ENCODE data around the gene FLOT2. TPM values are rescaled to one million over a fixed set of nuclear protein-coding genes. Genes with fewer than 3 reads are reported as not detected.

Gene FLOT2
- total and polyA plus RNA-seq, 2 donors (not counting 3 experiments of a cell fraction or from before 2014, with no cell fraction given): 169 to 180 TPM

DNA sequence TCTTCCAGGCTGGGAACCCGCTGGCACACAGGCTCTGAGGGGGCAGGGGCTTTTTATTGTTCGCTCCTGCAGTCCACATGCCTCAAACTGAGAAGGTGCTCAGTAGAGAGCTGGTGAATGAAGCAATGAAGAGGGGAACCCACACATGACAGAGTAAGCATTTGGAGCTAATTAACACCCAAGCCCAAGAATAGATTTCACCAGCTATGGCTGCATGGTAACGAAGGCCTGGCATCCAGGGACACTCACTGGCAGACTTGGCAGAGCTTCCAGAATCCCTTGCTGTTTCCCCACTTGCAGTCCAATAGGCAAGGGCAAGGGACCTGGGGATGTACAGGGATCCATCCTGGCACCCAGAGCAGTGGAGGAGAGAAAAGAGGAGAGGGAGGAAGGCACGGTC, 12.2 kb downstream of the FLOT2 start:
- TF ChIP-seq POLR2AphosphoS5 (IDR thresholded peaks at IDR 0.05; ENCODE audit: insufficient read depth, low read depth, low read length) (no peak), EZH2 (IDR thresholded peaks at IDR 0.05; ENCODE audit: borderline replicate concordance, low read depth, low read length, severe bottlenecking) (no peak), POLR2A (IDR thresholded peaks at IDR 0.05; ENCODE audit: low read depth, low read length) (no peak), CTCF (IDR thresholded peaks at IDR 0.05; ENCODE audit: extremely low read depth in 1 of 2, insufficient read depth in 1 of 2, low read depth in 1 of 2, low read length in 2 of 2) (no peak), FOS (IDR thresholded peaks at IDR 0.05; ENCODE audit: borderline replicate concordance, insufficient read depth, low read length) (no peak), MYC (IDR thresholded peaks at IDR 0.05; ENCODE audit: low read depth, low read length) (no peak)
- TF ChIP-seq, protein P1, sequence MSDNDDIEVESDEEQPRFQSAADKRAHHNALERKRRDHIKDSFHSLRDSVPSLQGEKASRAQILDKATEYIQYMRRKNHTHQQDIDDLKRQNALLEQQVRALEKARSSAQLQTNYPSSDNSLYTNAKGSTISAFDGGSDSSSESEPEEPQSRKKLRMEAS (IDR thresholded peaks at IDR 0.05; ENCODE audit: insufficient read depth, insufficient read length): no peak
- no peaks in the 10 kb centered on the region for H3K27me3 ChIP-seq (ENCODE audit: control insufficient read depth in 2 of 2, insufficient read depth in 2 of 2, low read length in 2 of 2)
- H3K27ac ChIP-seq (ENCODE audit: insufficient read depth, low read depth, low read length): no peak overlapping the region
- H3K9me3 ChIP-seq (replicated peaks; ENCODE audit: control insufficient read depth, insufficient read depth, low read length): no peaks in the 10 kb centered on the region
- H3K4me1 ChIP-seq (ENCODE audit: control insufficient read depth, extremely low read depth, insufficient read depth, low read length): peaks cover 5% of the 10 kb centered on the region
- H3K9me1 ChIP-seq (replicated peaks; ENCODE audit: control insufficient read depth, extremely low read depth, insufficient read depth, low read length): no peaks in the 10 kb centered on the region
- intact Hi-C loops (cut with micrococcal nuclease): no loop called here
- H4K20me1 ChIP-seq (replicated peaks; ENCODE audit: control insufficient read depth, extremely low read depth, insufficient read depth, low read length): no peaks in the 10 kb centered on the region
- no peak overlapping the region for H2AFZ ChIP-seq (ENCODE audit: low read depth, low read length)
- CTCF ChIA-PET: interaction anchor here (1.6 kb wide), 1 partner anchor 122 kb away, joined by 4 read pairs; no protein-coding TSS in a partner anchor
- peaks cover 8 to 49% of the 10 kb centered on the region in 2 experiments for H3K36me3 ChIP-seq (ENCODE audit: control insufficient read depth in 2 of 2, extremely low read depth in 1 of 2, insufficient read depth in 2 of 2, low read length in 2 of 2)
- FAIRE-seq (no peak), DNase-seq (ENCODE audit: low read depth, low spot score) (no peak)
- H3K79me2 ChIP-seq (ENCODE audit: control insufficient read depth, insufficient read depth, low read length): no peaks in the 10 kb centered on the region
- POLR2A ChIA-PET: no interaction called here
- no TSS peak for BruUV-seq (replicated peaks)
- H3K9ac ChIP-seq (replicated peaks; ENCODE audit: extremely low read depth, insufficient read depth, low read length): no peak overlapping the region
- dilution Hi-C loops (cut with MboI; ENCODE audit: extremely low pct_ligation_motif_present, low sequenced_read_pairs): no loop called here
- no peak overlapping the region for H3K4me3 ChIP-seq (replicated peaks in 1 of 3; ENCODE audit: insufficient read depth in 1 of 3, low read depth in 1 of 3, low read length in 3 of 3)
- H3K4me2 ChIP-seq (ENCODE audit: insufficient read depth, low read length): no peak overlapping the region

Data from endothelial cell of umbilical vein (primary cell).